Parathyroid adenoma (tissue), 2 donors: Measurements from ENCODE around the gene EEF1A1.
"Not testable (repeated sequence)": the region's sequence is repeated elsewhere in the genome, so short reads cannot be mapped to it uniquely, and the experiment has no call there.

ENCODE experiments used
- H2AFZ ChIP-seq: fragments of 300-600 bp; sonication (generic); one replicate; pipeline ENCODE4 v1.7.0; 2017; ENCODE audit warnings: antibody characterized with exemption, mild to moderate bottlenecking
- H3K27ac ChIP-seq: fragments of 300-600 bp; sonication (generic); one replicate; pipeline ENCODE4 v1.7.0; 2017
- H3K27me3 ChIP-seq: fragments of 300-600 bp; sonication (generic); one replicate; pipeline ENCODE4 v1.7.0; 2017; ENCODE audit warnings: low read length; ENCODE audit not compliant: control insufficient read depth, insufficient read depth
- H3K36me3 ChIP-seq: fragments of 300-600 bp; sonication (generic); one replicate; pipeline ENCODE4 v1.7.0; 2017; ENCODE audit warnings: low read length; ENCODE audit not compliant: control insufficient read depth, insufficient read depth
- H3K4me1 ChIP-seq: fragments of 300-600 bp; sonication (generic); one replicate; pipeline ENCODE4 v1.7.0; 2017; ENCODE audit warnings: control low read depth
- H3K4me2 ChIP-seq: fragments of 300-600 bp; sonication (generic); one replicate; pipeline ENCODE4 v1.7.0; 2017; ENCODE audit warnings: low read length
- H3K4me3 ChIP-seq: fragments of 300-600 bp; sonication (generic); one replicate; pipeline ENCODE4 v1.7.0; 2017; ENCODE audit warnings: low read depth, low read length
- H3K79me2 ChIP-seq: fragments of 300-600 bp; sonication (generic); one replicate; pipeline ENCODE4 v1.7.0; 2017; ENCODE audit warnings: control low read depth
- H3K9ac ChIP-seq: fragments of 300-600 bp; sonication (generic); one replicate; pipeline ENCODE4 v1.7.0; 2017; ENCODE audit warnings: mild to moderate bottlenecking
- H3K9me3 ChIP-seq: fragments of 300-600 bp; sonication (generic); one replicate; pipeline ENCODE4 v1.7.0; 2017; ENCODE audit warnings: low read length; ENCODE audit not compliant: control insufficient read depth
- TF ChIP-seq, protein P1 (sequence below): fragments of 300-600 bp; sonication (generic); IDR thresholded peaks from one replicate; pipeline ENCODE4 v1.7.0; 2017; ENCODE audit warnings: antibody characterized with exemption, mild to moderate bottlenecking
- donor health status: primary hyperparathyroidism.

EEF1A1 gene

DNA sequence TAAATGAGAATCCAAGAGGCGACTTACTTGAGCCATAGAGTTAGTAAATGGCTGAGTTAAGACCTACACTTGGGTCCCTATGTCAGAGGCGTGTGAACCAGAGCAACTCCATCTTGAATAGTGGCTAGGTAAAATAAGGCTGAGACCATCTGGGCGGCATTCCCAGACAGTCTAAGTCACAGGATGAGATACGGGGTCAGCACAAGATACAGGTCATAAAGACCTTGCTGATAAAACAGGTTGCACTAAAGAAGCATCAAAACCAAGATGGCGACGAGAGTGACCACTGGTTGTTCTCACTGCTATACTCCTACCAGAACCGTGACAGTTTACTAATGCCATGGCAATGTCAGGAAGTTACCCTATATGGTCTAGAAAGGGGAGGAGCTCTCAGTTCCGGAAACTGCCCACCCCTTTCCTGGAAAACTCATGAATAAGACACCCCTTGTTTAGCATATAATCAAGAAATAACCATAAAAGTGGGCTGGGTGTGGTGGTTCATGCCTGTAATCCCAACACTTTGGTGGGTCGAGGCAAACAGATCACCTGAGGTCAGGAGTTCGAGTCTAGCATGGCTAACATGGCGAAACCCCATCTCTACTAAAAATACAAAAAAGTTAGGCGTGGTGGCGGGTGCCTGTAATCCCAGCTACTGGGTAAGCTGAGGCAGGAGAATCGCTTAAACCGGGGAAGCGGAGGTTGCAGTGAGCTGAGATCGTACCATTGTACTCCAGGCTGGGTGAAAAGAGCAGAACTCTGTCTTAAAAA is 43.9 kb upstream of the EEF1A1 start:
- Histone ChIP-seq H3K27ac (no peak overlapping the region), H3K4me3 (no peak overlapping the region), H3K79me2 (no peaks in the 10 kb centered on the region), H3K4me1 (peaks cover 6% of the 10 kb centered on the region), H3K27me3 (no peaks in the 10 kb centered on the region), H3K4me2 (no peak overlapping the region), H3K9me3 (no peaks in the 10 kb centered on the region), H3K9ac (no peak overlapping the region), H3K36me3 (no peaks in the 10 kb centered on the region), H2AFZ (no peak overlapping the region)
- TF ChIP-seq, protein P1, sequence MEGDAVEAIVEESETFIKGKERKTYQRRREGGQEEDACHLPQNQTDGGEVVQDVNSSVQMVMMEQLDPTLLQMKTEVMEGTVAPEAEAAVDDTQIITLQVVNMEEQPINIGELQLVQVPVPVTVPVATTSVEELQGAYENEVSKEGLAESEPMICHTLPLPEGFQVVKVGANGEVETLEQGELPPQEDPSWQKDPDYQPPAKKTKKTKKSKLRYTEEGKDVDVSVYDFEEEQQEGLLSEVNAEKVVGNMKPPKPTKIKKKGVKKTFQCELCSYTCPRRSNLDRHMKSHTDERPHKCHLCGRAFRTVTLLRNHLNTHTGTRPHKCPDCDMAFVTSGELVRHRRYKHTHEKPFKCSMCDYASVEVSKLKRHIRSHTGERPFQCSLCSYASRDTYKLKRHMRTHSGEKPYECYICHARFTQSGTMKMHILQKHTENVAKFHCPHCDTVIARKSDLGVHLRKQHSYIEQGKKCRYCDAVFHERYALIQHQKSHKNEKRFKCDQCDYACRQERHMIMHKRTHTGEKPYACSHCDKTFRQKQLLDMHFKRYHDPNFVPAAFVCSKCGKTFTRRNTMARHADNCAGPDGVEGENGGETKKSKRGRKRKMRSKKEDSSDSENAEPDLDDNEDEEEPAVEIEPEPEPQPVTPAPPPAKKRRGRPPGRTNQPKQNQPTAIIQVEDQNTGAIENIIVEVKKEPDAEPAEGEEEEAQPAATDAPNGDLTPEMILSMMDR, result no peak

DNA sequence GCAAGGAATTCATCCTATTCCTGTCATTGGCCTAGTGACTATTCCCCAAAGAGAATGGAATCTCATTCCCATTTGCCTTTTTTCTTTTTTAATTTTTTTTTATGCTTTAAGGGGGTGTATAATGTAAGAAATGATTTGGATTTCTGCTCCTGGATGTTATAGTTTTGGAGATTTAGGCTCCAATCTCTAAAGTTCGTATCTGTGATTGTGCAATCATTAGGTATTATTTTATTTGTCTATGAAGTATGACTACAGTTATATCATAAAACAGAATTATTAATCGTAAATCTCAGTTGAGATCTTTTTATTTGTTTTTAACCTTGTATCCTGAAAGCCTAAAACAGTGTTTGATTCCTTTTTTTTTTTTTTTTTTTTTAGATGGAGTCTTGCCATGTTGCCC is 41.7 kb upstream of the EEF1A1 start:
- Histone ChIP-seq H3K36me3 (no peaks in the 10 kb centered on the region), H3K9ac (no peak overlapping the region), H3K79me2 (no peaks in the 10 kb centered on the region), H3K27me3 (no peaks in the 10 kb centered on the region), H3K27ac (no peak overlapping the region), H3K4me1 (peaks cover 15% of the 10 kb centered on the region), H3K4me2 (no peak overlapping the region), H3K4me3 (no peak overlapping the region), H3K9me3 (no peaks in the 10 kb centered on the region), H2AFZ (no peak overlapping the region)
- TF ChIP-seq, protein P1, result no peak

DNA sequence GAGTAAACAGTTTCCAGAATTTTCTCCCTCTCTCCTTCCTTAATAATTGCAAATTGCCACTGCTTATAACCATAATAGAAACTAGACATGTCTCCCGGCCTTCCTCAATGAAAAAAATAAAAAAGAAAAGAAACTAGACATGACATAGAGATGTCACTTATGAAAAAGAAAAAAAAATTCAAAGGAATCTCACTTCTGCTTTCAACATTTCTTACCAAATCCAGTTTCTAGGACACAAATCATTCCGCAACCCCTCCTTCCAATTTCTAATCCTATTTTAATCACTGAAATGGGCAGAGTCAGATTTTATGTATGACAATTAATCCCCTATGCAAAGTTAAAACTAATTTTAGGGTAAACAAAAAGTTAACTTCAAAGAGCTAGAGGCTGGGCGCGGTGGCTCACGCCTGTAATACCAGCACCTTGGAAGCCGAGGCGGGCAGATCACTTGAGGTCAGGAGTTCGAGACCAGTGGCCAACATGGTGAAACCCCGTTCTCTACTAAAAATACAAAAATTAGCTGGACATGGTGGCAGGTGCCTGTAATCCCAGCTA is 40.1 kb upstream of the EEF1A1 start:
- H3K27ac ChIP-seq, result no peak overlapping the region
- no peak overlapping the region for H2AFZ ChIP-seq
- no peak overlapping the region for H3K4me2 ChIP-seq
- H3K79me2 ChIP-seq, result no peaks in the 10 kb centered on the region
- no peaks in the 10 kb centered on the region for H3K36me3 ChIP-seq
- no peaks in the 10 kb centered on the region for H3K9me3 ChIP-seq
- TF ChIP-seq, protein P1, result no peak
- peaks cover 15% of the 10 kb centered on the region for H3K4me1 ChIP-seq
- no peaks in the 10 kb centered on the region for H3K27me3 ChIP-seq
- no peak overlapping the region for H3K4me3 ChIP-seq
- no peak overlapping the region for H3K9ac ChIP-seq

DNA sequence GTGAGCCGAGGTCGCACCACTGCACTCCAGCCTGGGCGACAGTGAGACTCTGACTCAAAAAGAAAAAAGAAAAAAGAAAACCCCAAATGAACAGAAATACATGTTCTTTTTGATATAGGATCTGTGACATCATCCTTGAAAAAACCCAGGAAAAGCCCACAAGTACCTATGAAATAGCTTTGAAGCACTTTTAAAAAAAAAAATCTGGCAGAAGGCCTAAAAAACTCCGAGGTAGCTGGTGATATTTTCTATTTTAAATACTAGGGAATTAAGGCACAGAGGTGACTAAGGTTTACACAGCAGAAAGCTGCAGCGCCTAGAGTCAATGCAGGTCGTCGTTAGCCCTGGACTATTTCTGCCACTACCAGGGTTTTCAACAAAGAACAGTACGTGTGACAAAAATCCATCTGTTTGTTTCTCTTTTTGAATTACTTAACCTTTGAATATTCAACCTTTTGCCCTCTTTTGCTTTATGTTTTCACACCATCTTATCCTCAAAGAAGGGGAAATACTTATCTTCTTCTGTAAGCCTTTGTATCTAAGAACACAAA is 39.4 kb upstream of the EEF1A1 start:
- Histone ChIP-seq H3K4me3 (no peak overlapping the region), H3K27me3 (no peaks in the 10 kb centered on the region), H3K9me3 (no peaks in the 10 kb centered on the region), H3K79me2 (no peaks in the 10 kb centered on the region), H3K4me2 (no peak overlapping the region), H3K36me3 (no peaks in the 10 kb centered on the region), H2AFZ (peak overlapping the region; percentile 72), H3K27ac (no peak overlapping the region), H3K4me1 (peaks cover 15% of the 10 kb centered on the region), H3K9ac (no peak overlapping the region)
- TF ChIP-seq, protein P1, result no peak

DNA sequence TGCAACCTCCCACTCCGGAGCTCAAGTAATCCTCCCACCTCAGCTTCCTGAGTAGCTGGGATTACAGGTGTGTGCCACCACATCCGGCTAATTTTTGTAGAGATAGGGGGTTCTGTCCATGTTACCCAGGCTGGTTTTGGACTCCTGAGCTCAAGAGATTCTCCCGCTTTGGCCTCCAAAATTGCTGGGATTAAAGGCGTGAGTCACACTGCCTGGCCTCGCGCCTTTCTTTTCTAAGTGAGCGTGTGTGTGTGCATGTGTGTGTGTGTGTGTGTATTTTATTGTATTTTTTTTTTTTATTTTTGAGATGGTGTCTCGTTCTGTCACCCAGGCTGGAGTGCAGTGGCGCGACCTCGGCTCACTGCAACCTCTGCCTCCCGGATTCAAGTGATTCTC is 38.6 kb upstream of the EEF1A1 start:
- H3K27ac ChIP-seq, H3K4me2 ChIP-seq, H3K36me3 ChIP-seq: not testable (repeated sequence)

More for the DNA sequence above, 38.6 kb upstream of the EEF1A1 start:
- not testable (repeated sequence) for H3K79me2 ChIP-seq, H2AFZ ChIP-seq, H3K9ac ChIP-seq, H3K4me3 ChIP-seq, H3K9me3 ChIP-seq, H3K27me3 ChIP-seq
- peaks cover 15% of the 10 kb centered on the region for H3K4me1 ChIP-seq
